H9 (cell line): Measurements from ENCODE around the gene HSPB2. TPM values are rescaled to one million over a fixed set of nuclear protein-coding genes. Genes with fewer than 3 reads are reported as not detected.

Experiments
- DNase-seq: peaks from one replicate; pipeline ENCODE4 v3.0.0-alpha.2; 2017
- H2AFZ ChIP-seq: one replicate; pipeline ENCODE4 v1.6.1; 2013; ENCODE audit warnings: mild to moderate bottlenecking, low read length, control low read depth, moderate library complexity
- H2AK5ac ChIP-seq: 2 replicates; pipeline ENCODE4 v1.6.1; 2013; ENCODE audit warnings: low read length, control low read depth, mixed read lengths; ENCODE audit not compliant: insufficient read length
- H2BK120ac ChIP-seq: one replicate; pipeline ENCODE4 v1.6.1; 2013; ENCODE audit warnings: low read depth, mild to moderate bottlenecking, low read length, control low read depth, inconsistent platforms; ENCODE audit not compliant: poor library complexity, severe bottlenecking
- H2BK12ac ChIP-seq: 2 replicates; pipeline ENCODE4 v1.6.1; 2013; ENCODE audit warnings: low read length, control low read depth, mixed read lengths, low read depth; ENCODE audit not compliant: insufficient read length
- H2BK15ac ChIP-seq: 2 replicates; pipeline ENCODE4 v1.6.1; 2013; ENCODE audit warnings: low read depth, low read length, control low read depth
- H2BK20ac ChIP-seq: one replicate; pipeline ENCODE4 v1.6.1; 2013; ENCODE audit warnings: low read depth, mild to moderate bottlenecking, low read length, control low read depth, inconsistent platforms; ENCODE audit not compliant: poor library complexity, severe bottlenecking
- H2BK5ac ChIP-seq: 2 replicates; pipeline ENCODE4 v1.6.1; 2013; ENCODE audit warnings: low read length, control low read depth, mixed read lengths; ENCODE audit not compliant: insufficient read length
- H3K14ac ChIP-seq: 2 replicates; pipeline ENCODE4 v1.6.1; 2013; ENCODE audit warnings: low read length, control low read depth; ENCODE audit not compliant: insufficient read depth
- H3K18ac ChIP-seq: 2 replicates; pipeline ENCODE4 v1.6.1; 2013; ENCODE audit warnings: low read depth, mild to moderate bottlenecking, mixed read lengths, low read length, control low read depth; ENCODE audit not compliant: insufficient read length
- H3K23ac ChIP-seq: 2 replicates; pipeline ENCODE4 v1.6.1; 2013; ENCODE audit warnings: low read length, control low read depth, mixed read lengths, low read depth; ENCODE audit not compliant: insufficient read length
- H3K23me2 ChIP-seq: 2 replicates; pipeline ENCODE4 v1.6.1; 2013; ENCODE audit warnings: low read depth, mild to moderate bottlenecking, mixed read lengths, low read length, control low read depth; ENCODE audit not compliant: insufficient read length, poor library complexity, severe bottlenecking
- H3K27ac ChIP-seq: 2 replicates; pipeline ENCODE4 v1.5.1; 2013; ENCODE audit warnings: low read length, control low read depth, mixed read lengths, low read depth; ENCODE audit not compliant: insufficient read length
- H3K27me3 ChIP-seq: 2 replicates; pipeline ENCODE4 v1.6.1; 2013; ENCODE audit warnings: low read length, control low read depth, inconsistent platforms; ENCODE audit not compliant: insufficient read depth
- H3K4ac ChIP-seq: 2 replicates; pipeline ENCODE4 v1.6.1; 2013; ENCODE audit warnings: low read depth, mild to moderate bottlenecking, control low read depth, inconsistent platforms, low read length, moderate library complexity
- H3K4me1 ChIP-seq: 2 replicates; pipeline ENCODE4 v1.6.1; 2013; ENCODE audit warnings: low read length, control low read depth, inconsistent platforms; ENCODE audit not compliant: insufficient read depth
- H3K4me2 ChIP-seq: 2 replicates; pipeline ENCODE4 v1.6.1; 2013; ENCODE audit warnings: low read length, control low read depth, mixed read lengths; ENCODE audit not compliant: insufficient read length, insufficient read depth
- H3K56ac ChIP-seq: 2 replicates; pipeline ENCODE4 v1.6.1; 2013; ENCODE audit warnings: low read depth, mild to moderate bottlenecking, mixed read lengths, low read length, control low read depth; ENCODE audit not compliant: insufficient read length
- H3K79me1 ChIP-seq: 2 replicates; pipeline ENCODE4 v1.6.1; 2013; ENCODE audit warnings: low read depth, mild to moderate bottlenecking, moderate library complexity, low read length, control low read depth, inconsistent platforms; ENCODE audit not compliant: insufficient read depth, poor library complexity, severe bottlenecking
- H3K79me2 ChIP-seq: 2 replicates; pipeline ENCODE4 v1.6.1; 2013; ENCODE audit warnings: low read length, control low read depth, inconsistent platforms; ENCODE audit not compliant: insufficient read depth
- H3K9ac ChIP-seq: 2 replicates; pipeline ENCODE4 v1.6.1; 2013; ENCODE audit warnings: low read length, control low read depth, mixed read lengths; ENCODE audit not compliant: insufficient read length; ENCODE audit errors: extremely low read depth
- H3K9me3 ChIP-seq: one replicate; pipeline ENCODE4 v1.6.1; 2013; ENCODE audit warnings: low read depth, low read length, inconsistent platforms; ENCODE audit not compliant: control insufficient read depth
- H3T11ph ChIP-seq: one replicate; pipeline ENCODE4 v1.6.1; 2013; ENCODE audit warnings: mild to moderate bottlenecking, low read length, control low read depth, inconsistent platforms
- H4K20me1 ChIP-seq: one replicate; pipeline ENCODE4 v1.6.1; 2013; ENCODE audit not compliant: control insufficient read depth, insufficient read length, insufficient read depth
- H4K5ac ChIP-seq: 2 replicates; pipeline ENCODE4 v1.6.1; 2013; ENCODE audit warnings: low read depth, mild to moderate bottlenecking, mixed read lengths, low read length, control low read depth; ENCODE audit not compliant: insufficient read length
- H4K8ac ChIP-seq: replicated peaks from 2 replicates; pipeline ENCODE4 v1.6.1; 2013; ENCODE audit warnings: low read length, control low read depth, mixed read lengths, low read depth; ENCODE audit not compliant: insufficient read length
- H4K91ac ChIP-seq: 2 replicates; pipeline ENCODE4 v1.6.1; 2013; ENCODE audit warnings: low read depth, mild to moderate bottlenecking, moderate library complexity, mixed read lengths, low read length, control low read depth; ENCODE audit not compliant: insufficient read length
- H3K27ac Mint-ChIP-seq, 3 experiments: 2 replicates in 2 of 3; 3 replicates in 1 of 3; pipeline ENCODE4 v1.8.0; 2020 to 2021; ENCODE audit warnings: mixed read lengths in 3 of 3, mild to moderate bottlenecking in 1 of 3, moderate library complexity in 1 of 3
- H3K27me3 Mint-ChIP-seq: 2 replicates; pipeline ENCODE4 v1.8.0; 2021; ENCODE audit warnings: low read depth, mild to moderate bottlenecking, moderate library complexity, mixed read lengths
- H3K36me3 Mint-ChIP-seq, 3 experiments: 2 replicates in 2 of 3; 3 replicates in 1 of 3; pipeline ENCODE4 v1.8.0; 2020 to 2021; ENCODE audit warnings: low read depth in 3 of 3, mixed read lengths in 3 of 3; ENCODE audit not compliant: insufficient read depth in 1 of 3
- H3K4me1 Mint-ChIP-seq, 2 experiments: 2 replicates each; pipeline ENCODE4 v1.8.0; 2020; ENCODE audit warnings: mixed read lengths in 2 of 2
- H3K4me3 Mint-ChIP-seq, 2 experiments: 2 replicates in 1 of 2; 3 replicates in 1 of 2; pipeline ENCODE4 v1.8.0; 2020 to 2021; ENCODE audit warnings: mild to moderate bottlenecking in 2 of 2, mixed read lengths in 2 of 2, moderate library complexity in 1 of 2
- H3K9me3 Mint-ChIP-seq, 2 experiments: 2 replicates in 1 of 2; 3 replicates in 1 of 2; pipeline ENCODE4 v1.8.0; 2020; ENCODE audit warnings: mild to moderate bottlenecking in 2 of 2, mixed read lengths in 2 of 2, moderate library complexity in 1 of 2
- CTCF ChIP-seq: fragments of 200-600 bp; sonication (generic); conservative IDR thresholded peaks from 3 replicates; pipeline ENCODE4 v1.8.0; 2021; ENCODE audit warnings: antibody characterized with exemption, mild to moderate bottlenecking
- WGBS: extraction: QIAGEN DNeasy Blood & Tissue Kit; methylation state at CpG from one replicate; pipeline ENCODE4 v1.1.7; 2013; ENCODE audit warnings: missing lambda C conversion rate, low lambda C conversion rate, mixed read lengths; ENCODE audit not compliant: insufficient read length; ENCODE audit errors: extremely low coverage; 5-methylcytosine and 5-hydroxymethylcytosine counted together
- total RNA-seq: library from RNA; stranded (reverse); gene quantifications from 2 replicates; pipeline ENCODE4 v1.2.1, GENCODE V29; 2021

HSPB2 gene
- total RNA-seq, 1 experiment from 2014 or later: 0.22 TPM

DNA sequence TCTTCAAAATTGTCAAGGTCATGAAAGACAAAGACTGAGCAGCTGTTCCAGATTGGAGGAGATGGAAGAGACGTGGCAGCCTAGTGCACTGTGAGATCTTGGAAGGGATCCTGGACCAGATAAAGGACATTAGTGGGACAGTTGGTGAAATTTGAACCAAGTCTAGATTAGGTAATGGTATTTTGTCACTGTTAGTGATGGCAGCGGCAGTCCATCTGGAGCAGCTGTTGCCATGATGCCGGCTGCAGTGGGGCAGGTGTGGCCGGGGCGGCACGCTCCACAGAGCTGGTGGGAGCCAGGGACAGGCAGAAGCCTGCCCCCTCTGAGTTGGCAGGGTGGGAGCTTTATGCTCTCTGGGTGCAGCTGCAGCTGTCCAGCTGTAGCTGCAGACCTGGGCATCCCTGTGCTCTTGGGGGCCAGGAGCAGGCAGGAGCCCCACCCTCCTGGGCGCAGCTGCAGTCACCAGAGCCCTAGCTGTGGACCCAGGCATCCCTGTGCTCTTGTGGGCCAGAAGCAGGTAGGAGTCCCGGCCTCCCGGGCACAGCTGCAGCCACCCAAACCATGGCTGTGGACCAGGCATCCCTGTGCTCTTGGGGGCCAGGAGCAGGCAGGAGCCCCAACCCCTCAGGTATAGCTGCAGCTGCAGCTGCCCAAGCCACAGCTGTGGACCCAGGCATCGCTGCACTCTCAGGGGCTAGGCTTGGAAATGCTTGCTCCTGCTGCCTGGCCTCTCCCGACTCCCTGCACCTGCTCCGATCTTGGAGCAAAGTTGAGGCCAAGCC is 45.3 kb downstream of the HSPB2 start:
- Histone ChIP-seq H4K5ac (no peak overlapping the region), H3K4me2 (no peak overlapping the region), H3K14ac (no peak overlapping the region), H3K79me2 (no peaks in the 10 kb centered on the region), H2BK12ac (no peak overlapping the region), H3K23me2 (no peaks in the 10 kb centered on the region), H2AFZ (no peak overlapping the region), H4K8ac (no peak overlapping the region), H4K20me1 (no peaks in the 10 kb centered on the region), H3K23ac (no peak overlapping the region), H3K79me1 (no peaks in the 10 kb centered on the region), H4K91ac (no peak overlapping the region), H3T11ph (no peak overlapping the region), H3K27me3 (no peaks in the 10 kb centered on the region), H3K27ac (no peak overlapping the region), H3K4ac (no peak overlapping the region), H3K9ac (no peak overlapping the region), H3K4me1 (peaks cover 2% of the 10 kb centered on the region; the same call in 1 of the 2 replicates), H2BK120ac (no peak overlapping the region), H2BK15ac (no peak overlapping the region), H3K9me3 (no peaks in the 10 kb centered on the region), H3K18ac (no peak overlapping the region), H2BK5ac (no peak overlapping the region), H3K56ac (no peak overlapping the region), H2BK20ac (no peak overlapping the region), H2AK5ac (no peak overlapping the region)
- H3K9me3 Mint-ChIP-seq: peaks cover 5 to 9% of the 10 kb centered on the region in 2 experiments; a peak in 4 of 5 replicates
- H3K36me3 Mint-ChIP-seq: peaks cover 4 to 23% (median 16%) of the 10 kb centered on the region in 3 experiments; a peak in 6 of 7 replicates
- peaks cover 15% of the 10 kb centered on the region in 2 experiments for H3K4me1 Mint-ChIP-seq
- DNase-seq: no peak
- TF ChIP-seq CTCF: no peak
- no CpG with 5 or more reads among the region's 12 CpGs for WGBS
- H3K27me3 Mint-ChIP-seq: peaks cover 7% of the 10 kb centered on the region; the same call in 1 of the 2 replicates
- H3K4me3 Mint-ChIP-seq: no peak overlapping the region
- H3K27ac Mint-ChIP-seq: no peak overlapping the region
